ENCODE measurements around the gene SNX6. TPM values are rescaled to one million over a fixed set of nuclear protein-coding genes. Genes with fewer than 3 reads are reported as not detected.

Gene SNX6
- total RNA-seq, 1 experiment from 2014 or later, result 69.3 TPM

DNA sequence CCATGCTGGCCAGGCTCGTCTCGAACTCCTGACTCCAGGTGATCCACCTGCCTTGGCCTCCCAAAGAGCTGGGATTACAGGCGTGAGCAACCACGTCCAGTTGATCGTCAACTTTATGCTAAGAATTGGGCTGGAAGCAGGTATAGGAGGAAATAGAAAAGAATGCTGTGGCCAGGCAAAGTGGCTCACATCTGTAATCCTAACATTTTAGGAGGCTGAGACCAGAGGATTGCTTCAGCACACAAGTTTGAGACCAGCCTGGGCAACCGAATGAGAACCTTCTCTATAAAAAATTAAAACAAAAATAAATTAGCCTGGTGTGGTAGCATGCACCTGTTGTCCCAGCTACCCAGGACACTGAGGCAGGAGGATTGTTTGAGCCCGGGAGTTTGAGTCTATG, 37.1 kb upstream of the SNX6 start:
- Mint-ChIP-seq H3K9me3 (no peaks in the 10 kb centered on the region; a peak in 1 of 5 replicates), H3K4me3 (no peak overlapping the region), H3K27me3 (ENCODE audit: low read depth) (peaks cover 1% of the 10 kb centered on the region; the same call in 1 of the 2 replicates), H3K4me1 (no peaks in the 10 kb centered on the region), H3K36me3 (ENCODE audit: insufficient read depth in 1 of 3, low read depth in 3 of 3) (no peaks in the 10 kb centered on the region), H3K27ac (no peak overlapping the region)
- no peak overlapping the region for H2BK120ac ChIP-seq (ENCODE audit: low read depth, low read length, poor library complexity, severe bottlenecking)
- no peak for TF ChIP-seq CTCF (conservative IDR thresholded peaks at IDR 0.05)
- whole genome bisulfite sequencing (ENCODE audit: extremely low coverage, insufficient read length, low lambda C conversion rate), result no CpG with 5 or more reads among the region's 7 CpGs
- no peaks in the 10 kb centered on the region for H3K79me2 ChIP-seq (ENCODE audit: insufficient read depth, low read length)
- no peak overlapping the region for H3K23ac ChIP-seq (ENCODE audit: insufficient read length, low read depth, low read length)
- H3T11ph ChIP-seq (ENCODE audit: low read length), result no peak overlapping the region
- H3K4ac ChIP-seq (ENCODE audit: low read depth, low read length), result no peak overlapping the region
- H3K56ac ChIP-seq (ENCODE audit: insufficient read length, low read depth, low read length), result no peak overlapping the region
- no peak overlapping the region for H3K18ac ChIP-seq (ENCODE audit: insufficient read length, low read depth, low read length)
- H3K27ac ChIP-seq (ENCODE audit: insufficient read length, low read depth, low read length), result no peak overlapping the region
- H4K91ac ChIP-seq (ENCODE audit: insufficient read length, low read depth, low read length), result no peak overlapping the region
- H3K27me3 ChIP-seq (ENCODE audit: insufficient read depth, low read length), result no peaks in the 10 kb centered on the region
- H2BK15ac ChIP-seq (ENCODE audit: low read depth, low read length), result no peak overlapping the region
- H2AFZ ChIP-seq (ENCODE audit: low read length), result no peak overlapping the region
- H2AK5ac ChIP-seq (ENCODE audit: insufficient read length, low read length), result no peak overlapping the region
- H3K79me1 ChIP-seq (ENCODE audit: insufficient read depth, low read depth, low read length, poor library complexity, severe bottlenecking), result no peaks in the 10 kb centered on the region
- H3K23me2 ChIP-seq (ENCODE audit: insufficient read length, low read depth, low read length, poor library complexity, severe bottlenecking), result no peaks in the 10 kb centered on the region
- H3K9me3 ChIP-seq (ENCODE audit: control insufficient read depth, low read depth, low read length), result no peaks in the 10 kb centered on the region
- no peak overlapping the region for H2BK5ac ChIP-seq (ENCODE audit: insufficient read length, low read length)
- no peak overlapping the region for H2BK20ac ChIP-seq (ENCODE audit: low read depth, low read length, poor library complexity, severe bottlenecking)
- H4K20me1 ChIP-seq (ENCODE audit: control insufficient read depth, insufficient read depth, insufficient read length), result no peaks in the 10 kb centered on the region
- H3K4me2 ChIP-seq (ENCODE audit: insufficient read depth, insufficient read length, low read length), result no peak overlapping the region
- no peak overlapping the region for H4K8ac ChIP-seq (replicated peaks; ENCODE audit: insufficient read length, low read depth, low read length)
- no peak overlapping the region for H3K14ac ChIP-seq (ENCODE audit: insufficient read depth, low read length)
- DNase-seq, result no peak
- no peak overlapping the region for H3K9ac ChIP-seq (ENCODE audit: extremely low read depth, insufficient read length, low read length)
- no peak overlapping the region for H4K5ac ChIP-seq (ENCODE audit: insufficient read length, low read depth, low read length)
- H2BK12ac ChIP-seq (ENCODE audit: insufficient read length, low read depth, low read length), result no peak overlapping the region
- H3K4me1 ChIP-seq (ENCODE audit: insufficient read depth, low read length), result no peaks in the 10 kb centered on the region

All from H9 (cell line).